ENCODE results near the gene SPATS1. TPM values are rescaled to one million over a fixed set of nuclear protein-coding genes. Genes with fewer than 3 reads are reported as not detected.
"Not testable (repeated sequence)": the region's sequence is repeated elsewhere in the genome, so short reads cannot be mapped to it uniquely, and the experiment has no call there.

The SPATS1 gene
- polyA plus RNA-seq, 2 of the 4 experiments (the other 2 are of a cell fraction) = not detected

DNA sequence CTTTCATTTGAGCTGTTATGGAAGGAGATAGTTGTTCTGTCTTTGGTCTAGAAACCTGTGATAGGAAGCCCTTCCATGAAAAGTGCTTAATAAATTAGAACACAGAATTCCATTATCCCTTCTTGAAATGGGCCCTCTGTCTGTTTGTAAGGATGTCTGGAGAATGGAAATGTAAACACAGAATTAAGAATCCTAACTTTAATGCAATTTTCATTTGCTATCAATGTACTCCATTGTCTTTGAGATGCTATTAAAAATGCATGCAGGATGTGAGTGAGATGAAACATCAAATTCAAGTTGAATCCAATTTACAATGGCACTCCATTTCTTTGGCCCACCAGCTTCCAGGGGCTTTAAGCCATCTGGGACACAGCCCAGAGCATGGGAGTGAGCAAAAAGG lies 15.4 kb upstream of the SPATS1 start (continued):
- TF ChIP-seq ZNF302 (CRISPR knock-in tag; IDR thresholded peaks at IDR 0.05) = no peak

DNA sequence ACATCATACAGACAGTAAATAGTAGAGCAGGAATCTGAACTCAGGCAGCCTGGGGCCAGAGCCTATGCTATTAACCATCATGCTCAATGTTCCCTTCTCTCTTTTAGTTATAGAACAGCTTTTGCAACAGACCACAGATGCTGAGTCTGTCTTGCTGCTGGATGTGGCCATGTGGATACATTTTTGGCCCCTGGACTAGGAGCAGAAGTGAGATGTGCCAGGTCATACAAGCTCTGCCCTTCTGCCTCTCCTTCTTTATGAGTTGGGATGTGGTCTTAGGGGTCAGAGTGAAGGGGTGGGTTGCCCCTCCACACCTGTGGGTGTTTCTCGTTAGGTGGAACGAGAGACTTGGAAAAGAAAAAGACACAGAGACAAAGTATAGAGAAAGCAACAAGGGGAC lies 14.7 kb upstream of the SPATS1 start:
- FAIRE-seq (no peak), DNase-seq (ENCODE audit: low read depth in 1 of 2, low spot score in 1 of 2) (no peak), ATAC-seq (no peak)
- Histone ChIP-seq H3K4me3 (no peak overlapping the region), H3K27ac (no peak overlapping the region), H3K9me3 (no peaks in the 10 kb centered on the region), H3K4me1 (no peaks in the 10 kb centered on the region), H3K4me2 (no peak overlapping the region)
- TF ChIP-seq MYC (IDR thresholded peaks at IDR 0.05; ENCODE audit: borderline replicate concordance, low read length) (no peak), POLR2A (IDR thresholded peaks at IDR 0.05; ENCODE audit: low read length) (no peak), JUN (IDR thresholded peaks at IDR 0.05) (no peak), HOXB13 (CRISPR knock-in tag; IDR thresholded peaks at IDR 0.05; ENCODE audit: low read depth) (no peak), ZFP36 (IDR thresholded peaks at IDR 0.05; ENCODE audit: borderline replicate concordance, partially characterized antibody) (no peak), FOSL2 (IDR thresholded peaks at IDR 0.05) (no peak), FOSL2 (CRISPR knock-in tag; IDR thresholded peaks at IDR 0.05) (no peak), EHF (CRISPR knock-in tag; IDR thresholded peaks at IDR 0.05) (no peak), HOXA7 (CRISPR knock-in tag; IDR thresholded peaks at IDR 0.05) (no peak), JUNB (IDR thresholded peaks at IDR 0.05) (no peak), SMC3 (IDR thresholded peaks at IDR 0.05) (no peak)
- TF ChIP-seq, protein P1, sequence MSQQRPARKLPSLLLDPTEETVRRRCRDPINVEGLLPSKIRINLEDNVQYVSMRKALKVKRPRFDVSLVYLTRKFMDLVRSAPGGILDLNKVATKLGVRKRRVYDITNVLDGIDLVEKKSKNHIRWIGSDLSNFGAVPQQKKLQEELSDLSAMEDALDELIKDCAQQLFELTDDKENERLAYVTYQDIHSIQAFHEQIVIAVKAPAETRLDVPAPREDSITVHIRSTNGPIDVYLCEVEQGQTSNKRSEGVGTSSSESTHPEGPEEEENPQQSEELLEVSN (IDR thresholded peaks at IDR 0.05; ENCODE audit: borderline replicate concordance, low read depth) = no peak
- TF ChIP-seq, protein P2, sequence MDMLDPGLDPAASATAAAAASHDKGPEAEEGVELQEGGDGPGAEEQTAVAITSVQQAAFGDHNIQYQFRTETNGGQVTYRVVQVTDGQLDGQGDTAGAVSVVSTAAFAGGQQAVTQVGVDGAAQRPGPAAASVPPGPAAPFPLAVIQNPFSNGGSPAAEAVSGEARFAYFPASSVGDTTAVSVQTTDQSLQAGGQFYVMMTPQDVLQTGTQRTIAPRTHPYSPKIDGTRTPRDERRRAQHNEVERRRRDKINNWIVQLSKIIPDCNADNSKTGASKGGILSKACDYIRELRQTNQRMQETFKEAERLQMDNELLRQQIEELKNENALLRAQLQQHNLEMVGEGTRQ (IDR thresholded peaks at IDR 0.05) = no peak
- TF ChIP-seq, protein P3, sequence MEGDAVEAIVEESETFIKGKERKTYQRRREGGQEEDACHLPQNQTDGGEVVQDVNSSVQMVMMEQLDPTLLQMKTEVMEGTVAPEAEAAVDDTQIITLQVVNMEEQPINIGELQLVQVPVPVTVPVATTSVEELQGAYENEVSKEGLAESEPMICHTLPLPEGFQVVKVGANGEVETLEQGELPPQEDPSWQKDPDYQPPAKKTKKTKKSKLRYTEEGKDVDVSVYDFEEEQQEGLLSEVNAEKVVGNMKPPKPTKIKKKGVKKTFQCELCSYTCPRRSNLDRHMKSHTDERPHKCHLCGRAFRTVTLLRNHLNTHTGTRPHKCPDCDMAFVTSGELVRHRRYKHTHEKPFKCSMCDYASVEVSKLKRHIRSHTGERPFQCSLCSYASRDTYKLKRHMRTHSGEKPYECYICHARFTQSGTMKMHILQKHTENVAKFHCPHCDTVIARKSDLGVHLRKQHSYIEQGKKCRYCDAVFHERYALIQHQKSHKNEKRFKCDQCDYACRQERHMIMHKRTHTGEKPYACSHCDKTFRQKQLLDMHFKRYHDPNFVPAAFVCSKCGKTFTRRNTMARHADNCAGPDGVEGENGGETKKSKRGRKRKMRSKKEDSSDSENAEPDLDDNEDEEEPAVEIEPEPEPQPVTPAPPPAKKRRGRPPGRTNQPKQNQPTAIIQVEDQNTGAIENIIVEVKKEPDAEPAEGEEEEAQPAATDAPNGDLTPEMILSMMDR (IDR thresholded peaks at IDR 0.05) = no peak
- TF ChIP-seq, protein P4, sequence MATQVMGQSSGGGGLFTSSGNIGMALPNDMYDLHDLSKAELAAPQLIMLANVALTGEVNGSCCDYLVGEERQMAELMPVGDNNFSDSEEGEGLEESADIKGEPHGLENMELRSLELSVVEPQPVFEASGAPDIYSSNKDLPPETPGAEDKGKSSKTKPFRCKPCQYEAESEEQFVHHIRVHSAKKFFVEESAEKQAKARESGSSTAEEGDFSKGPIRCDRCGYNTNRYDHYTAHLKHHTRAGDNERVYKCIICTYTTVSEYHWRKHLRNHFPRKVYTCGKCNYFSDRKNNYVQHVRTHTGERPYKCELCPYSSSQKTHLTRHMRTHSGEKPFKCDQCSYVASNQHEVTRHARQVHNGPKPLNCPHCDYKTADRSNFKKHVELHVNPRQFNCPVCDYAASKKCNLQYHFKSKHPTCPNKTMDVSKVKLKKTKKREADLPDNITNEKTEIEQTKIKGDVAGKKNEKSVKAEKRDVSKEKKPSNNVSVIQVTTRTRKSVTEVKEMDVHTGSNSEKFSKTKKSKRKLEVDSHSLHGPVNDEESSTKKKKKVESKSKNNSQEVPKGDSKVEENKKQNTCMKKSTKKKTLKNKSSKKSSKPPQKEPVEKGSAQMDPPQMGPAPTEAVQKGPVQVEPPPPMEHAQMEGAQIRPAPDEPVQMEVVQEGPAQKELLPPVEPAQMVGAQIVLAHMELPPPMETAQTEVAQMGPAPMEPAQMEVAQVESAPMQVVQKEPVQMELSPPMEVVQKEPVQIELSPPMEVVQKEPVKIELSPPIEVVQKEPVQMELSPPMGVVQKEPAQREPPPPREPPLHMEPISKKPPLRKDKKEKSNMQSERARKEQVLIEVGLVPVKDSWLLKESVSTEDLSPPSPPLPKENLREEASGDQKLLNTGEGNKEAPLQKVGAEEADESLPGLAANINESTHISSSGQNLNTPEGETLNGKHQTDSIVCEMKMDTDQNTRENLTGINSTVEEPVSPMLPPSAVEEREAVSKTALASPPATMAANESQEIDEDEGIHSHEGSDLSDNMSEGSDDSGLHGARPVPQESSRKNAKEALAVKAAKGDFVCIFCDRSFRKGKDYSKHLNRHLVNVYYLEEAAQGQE (IDR thresholded peaks at IDR 0.05) = no peak
- ChIA-PET POLR2A (no interaction called here), CTCF (interaction anchor here (1.2 to 5.1 kb wide), 2 partner anchors 10 to 60 kb away, joined by 4 to 38 read pairs; no protein-coding TSS in a partner anchor)
- WGBS (ENCODE audit: missing lambda C conversion rate) = 28% methylated on average over 2 of the region's 2 CpGs

DNA sequence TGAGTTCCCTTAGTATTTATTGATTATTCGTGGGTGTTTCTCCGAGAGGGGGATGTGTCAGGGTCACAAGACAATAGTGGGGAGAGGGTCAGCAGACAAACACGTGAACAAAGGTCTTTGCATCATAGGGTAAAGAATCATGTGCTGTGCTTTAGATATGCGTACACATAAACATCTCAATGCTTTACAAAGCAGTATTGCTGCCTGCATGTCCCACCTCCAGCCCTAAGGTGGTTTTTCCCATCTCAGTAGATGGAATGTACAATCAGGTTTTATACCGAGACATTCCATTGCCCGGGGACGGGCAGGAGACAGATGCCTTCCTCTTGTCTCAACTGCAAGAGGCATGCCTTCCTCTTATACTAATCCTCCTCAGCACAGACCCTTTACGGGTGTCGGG lies 14.2 kb upstream of the SPATS1 start:
- CTCF ChIA-PET = interaction anchor here (0.6 to 1.2 kb wide), 2 partner anchors 11 to 60 kb away, joined by 3 to 4 read pairs; no protein-coding TSS in a partner anchor

More for the DNA sequence above, 14.2 kb upstream of the SPATS1 start:
- 24% methylated on average over 7 of the region's 9 CpGs for WGBS (ENCODE audit: missing lambda C conversion rate)
- H3K27ac ChIP-seq; H3K4me1 ChIP-seq; POLR2A ChIA-PET; DNase-seq (ENCODE audit: low read depth in 1 of 2, low spot score in 1 of 2); H3K9me3 ChIP-seq; H3K4me3 ChIP-seq; FAIRE-seq; H3K4me2 ChIP-seq; ATAC-seq: not testable (repeated sequence)
